Activated CD4-positive, alpha-beta T cell treated with anti-CD3 and anti-CD28 coated beads for 4 hours (primary cell): Measurements from ENCODE around the gene PFN1.

ENCODE experiments used
- DNase-seq, 2 donors: peaks; one replicate each; pipeline ENCODE4 v3.0.0-alpha.2; 2020

The PFN1 gene

GRCh38 chr17:4967539-4968485, 19.5 kb upstream of the PFN1 start, which contains the start of gene SPAG7:
Gene SPAG7 (minus strand): TSS chr17:4967817. CDS start chr17:4967804, 13 bp downstream.
- peak; percentile 89 to 91 for DNase-seq

GRCh38 chr17:4966844-4967538, 18.7 kb upstream of the PFN1 start:
- peak; percentile 89 to 92 for DNase-seq

- DNase-seq, result no peak
Measured at GRCh38 chr17:4965311-4965986, 17.1 kb upstream of the PFN1 start.

- DNase-seq, result no peak
Measured at GRCh38 chr17:4960279-4960922, 12.1 kb upstream of the PFN1 start.

- DNase-seq, result no peak
Measured at GRCh38 chr17:4959261-4959965, 11.1 kb upstream of the PFN1 start.

- no peak for DNase-seq
Measured at GRCh38 chr17:4958102-4958501, 9.8 kb upstream of the PFN1 start.

GRCh38 chr17:4956493-4957061, 8.2 kb upstream of the PFN1 start:
- DNase-seq, result peak; percentile 41 to 49

GRCh38 chr17:4955091-4955490, 6.8 kb upstream of the PFN1 start:
- DNase-seq, result no peak

- no peak for DNase-seq
Measured at GRCh38 chr17:4953451-4953961, 5.2 kb upstream of the PFN1 start.

- no peak for DNase-seq
Measured at GRCh38 chr17:4951486-4951885, 3.2 kb upstream of the PFN1 start.

- DNase-seq, result no peak
Measured at GRCh38 chr17:4950746-4951204, 2.4 kb upstream of the PFN1 start, which contains the start of gene ENO3. Gene ENO3 (plus strand): TSS chr17:4951119. CDS start chr17:4951830, 711 bp downstream.

- peak in 1 of 2 donors; percentile 74 for DNase-seq
Measured at GRCh38 chr17:4950075-4950745, 1.9 kb upstream of the PFN1 start.

- peak; percentile 75 to 84 for DNase-seq
Measured at GRCh38 chr17:4949321-4950074, 1.2 kb upstream of the PFN1 start.

GRCh38 chr17:4948931-4949320, 596 bp upstream of the PFN1 start:
- DNase-seq, result peak; percentile 58 to 74

GRCh38 chr17:4947411-4948165, 742 bp downstream of the PFN1 start:
- peak; percentile 66 to 67 for DNase-seq

GRCh38 chr17:4947010-4947410, 1.3 kb downstream of the PFN1 start:
- no peak for DNase-seq

- no peak for DNase-seq
Measured at GRCh38 chr17:4946312-4946976, 1.9 kb downstream of the PFN1 start.

GRCh38 chr17:4945944-4946280, 2.4 kb downstream of the PFN1 start:
- no peak for DNase-seq
